Measurements from ENCODE around the gene SMPDL3B.

Gene SMPDL3B

GRCh38 chr1:27937524-27937836, 2.7 kb downstream of the SMPDL3B start:
- no peaks in the 10 kb centered on the region for H3K27me3 ChIP-seq (ENCODE audit: insufficient read depth, low read length)
- TF ChIP-seq, protein P1, sequence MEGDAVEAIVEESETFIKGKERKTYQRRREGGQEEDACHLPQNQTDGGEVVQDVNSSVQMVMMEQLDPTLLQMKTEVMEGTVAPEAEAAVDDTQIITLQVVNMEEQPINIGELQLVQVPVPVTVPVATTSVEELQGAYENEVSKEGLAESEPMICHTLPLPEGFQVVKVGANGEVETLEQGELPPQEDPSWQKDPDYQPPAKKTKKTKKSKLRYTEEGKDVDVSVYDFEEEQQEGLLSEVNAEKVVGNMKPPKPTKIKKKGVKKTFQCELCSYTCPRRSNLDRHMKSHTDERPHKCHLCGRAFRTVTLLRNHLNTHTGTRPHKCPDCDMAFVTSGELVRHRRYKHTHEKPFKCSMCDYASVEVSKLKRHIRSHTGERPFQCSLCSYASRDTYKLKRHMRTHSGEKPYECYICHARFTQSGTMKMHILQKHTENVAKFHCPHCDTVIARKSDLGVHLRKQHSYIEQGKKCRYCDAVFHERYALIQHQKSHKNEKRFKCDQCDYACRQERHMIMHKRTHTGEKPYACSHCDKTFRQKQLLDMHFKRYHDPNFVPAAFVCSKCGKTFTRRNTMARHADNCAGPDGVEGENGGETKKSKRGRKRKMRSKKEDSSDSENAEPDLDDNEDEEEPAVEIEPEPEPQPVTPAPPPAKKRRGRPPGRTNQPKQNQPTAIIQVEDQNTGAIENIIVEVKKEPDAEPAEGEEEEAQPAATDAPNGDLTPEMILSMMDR (IDR thresholded peaks at IDR 0.05; ENCODE audit: low read length): no peak
- TF ChIP-seq EZH2 (IDR thresholded peaks at IDR 0.05; ENCODE audit: borderline replicate concordance, low read length): no peak
- no peaks in the 10 kb centered on the region for H3K36me3 ChIP-seq (ENCODE audit: insufficient read depth, low read length)
- peaks cover 14% of the 10 kb centered on the region for H3K4me1 ChIP-seq (ENCODE audit: insufficient read depth, low read length, severe bottlenecking)
- no peaks in the 10 kb centered on the region for H3F3A ChIP-seq (ENCODE audit: insufficient read depth, low read length)
- H3K79me2 ChIP-seq (ENCODE audit: insufficient read depth, low read length): no peaks in the 10 kb centered on the region
- no peak overlapping the region for H3K4me3 ChIP-seq (ENCODE audit: low read depth, low read length, poor library complexity, severe bottlenecking)
- H4K20me1 ChIP-seq (ENCODE audit: insufficient read depth, low read length): no peaks in the 10 kb centered on the region
- H3K4me2 ChIP-seq (ENCODE audit: low read length): no peak overlapping the region
- H2AFZ ChIP-seq (ENCODE audit: low read length): no peak overlapping the region
- H3K27ac ChIP-seq (ENCODE audit: low read depth, low read length, poor library complexity, severe bottlenecking): no peak overlapping the region
- no peaks in the 10 kb centered on the region for H3K9me2 ChIP-seq (ENCODE audit: low read depth, low read length)
- H3K9ac ChIP-seq (ENCODE audit: low read length): no peak overlapping the region
- H3K9me3 ChIP-seq (ENCODE audit: low read length): no peaks in the 10 kb centered on the region

DNA sequence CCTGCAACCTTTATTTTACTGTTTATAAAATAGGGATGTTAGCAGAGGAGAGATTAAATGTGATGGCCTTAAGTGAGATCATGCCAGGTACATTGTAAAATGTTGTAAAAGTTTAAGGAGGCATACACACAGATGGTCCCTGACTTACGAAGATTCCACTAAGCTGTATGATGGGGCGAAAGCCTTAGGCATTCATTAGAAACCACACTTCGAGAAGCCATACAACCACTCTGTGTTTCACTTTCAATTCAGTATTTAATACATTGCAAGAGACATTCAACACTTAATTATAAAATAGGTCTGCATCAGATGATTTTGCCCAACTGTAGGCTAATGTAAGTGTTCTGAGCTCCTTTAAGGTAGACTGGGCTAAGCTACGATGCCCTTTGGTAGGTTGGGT, 3.7 kb downstream of the SMPDL3B start:
- no peak overlapping the region for H3K27ac ChIP-seq (ENCODE audit: low read depth, low read length, poor library complexity, severe bottlenecking)
- H3K4me1 ChIP-seq (ENCODE audit: insufficient read depth, low read length, severe bottlenecking): peaks cover 10% of the 10 kb centered on the region
- H3F3A ChIP-seq (ENCODE audit: insufficient read depth, low read length): no peaks in the 10 kb centered on the region
- H3K79me2 ChIP-seq (ENCODE audit: insufficient read depth, low read length): no peaks in the 10 kb centered on the region
- no peak overlapping the region for H3K4me2 ChIP-seq (ENCODE audit: low read length)
- no peaks in the 10 kb centered on the region for H3K9me3 ChIP-seq (ENCODE audit: low read length)
- H3K9ac ChIP-seq (ENCODE audit: low read length): no peak overlapping the region
- H3K36me3 ChIP-seq (ENCODE audit: insufficient read depth, low read length): no peaks in the 10 kb centered on the region
- H4K20me1 ChIP-seq (ENCODE audit: insufficient read depth, low read length): no peaks in the 10 kb centered on the region
- H3K9me2 ChIP-seq (ENCODE audit: low read depth, low read length): no peaks in the 10 kb centered on the region
- no peaks in the 10 kb centered on the region for H3K27me3 ChIP-seq (ENCODE audit: insufficient read depth, low read length)
- no peak for TF ChIP-seq EZH2 (IDR thresholded peaks at IDR 0.05; ENCODE audit: borderline replicate concordance, low read length)
- TF ChIP-seq, protein P1 (IDR thresholded peaks at IDR 0.05; ENCODE audit: low read length): no peak
- no peak overlapping the region for H3K4me3 ChIP-seq (ENCODE audit: low read depth, low read length, poor library complexity, severe bottlenecking)
- no peak overlapping the region for H2AFZ ChIP-seq (ENCODE audit: low read length)

DNA sequence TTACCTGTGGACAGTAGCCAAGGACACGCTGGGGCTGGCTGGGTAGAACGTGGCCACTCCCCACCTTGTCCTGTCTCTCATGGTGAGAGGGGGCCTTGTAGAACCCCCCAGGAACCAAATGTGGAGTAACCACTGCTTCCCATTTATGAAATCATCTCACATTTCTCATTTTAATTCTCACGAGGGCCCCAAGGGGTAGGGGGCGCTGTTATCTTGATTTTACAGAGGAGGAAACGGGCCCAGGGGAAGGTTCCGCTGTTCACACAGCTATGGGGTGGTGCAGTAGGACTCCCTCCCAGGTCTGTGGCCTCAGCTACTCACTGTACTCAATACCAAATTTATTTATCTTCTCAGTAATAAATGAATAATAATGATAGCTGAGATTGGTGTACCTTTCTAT, 5.5 kb downstream of the SMPDL3B start:
- H3K27me3 ChIP-seq (ENCODE audit: insufficient read depth, low read length): peaks cover 3% of the 10 kb centered on the region; the same call in 1 of the 2 replicates
- H2AFZ ChIP-seq (ENCODE audit: low read length): no peak overlapping the region
- H3K36me3 ChIP-seq (ENCODE audit: insufficient read depth, low read length): no peaks in the 10 kb centered on the region
- H3F3A ChIP-seq (ENCODE audit: insufficient read depth, low read length): no peaks in the 10 kb centered on the region
- H3K9ac ChIP-seq (ENCODE audit: low read length): no peak overlapping the region
- H3K9me2 ChIP-seq (ENCODE audit: low read depth, low read length): no peaks in the 10 kb centered on the region
- no peak overlapping the region for H3K4me2 ChIP-seq (ENCODE audit: low read length)
- no peak overlapping the region for H3K27ac ChIP-seq (ENCODE audit: low read depth, low read length, poor library complexity, severe bottlenecking)
- TF ChIP-seq EZH2 (IDR thresholded peaks at IDR 0.05; ENCODE audit: borderline replicate concordance, low read length): no peak
- TF ChIP-seq, protein P1 (IDR thresholded peaks at IDR 0.05; ENCODE audit: low read length): peak; percentile 77
- no peaks in the 10 kb centered on the region for H4K20me1 ChIP-seq (ENCODE audit: insufficient read depth, low read length)
- H3K4me1 ChIP-seq (ENCODE audit: insufficient read depth, low read length, severe bottlenecking): peaks cover under 1% of the 10 kb centered on the region
- H3K9me3 ChIP-seq (ENCODE audit: low read length): no peaks in the 10 kb centered on the region
- H3K4me3 ChIP-seq (ENCODE audit: low read depth, low read length, poor library complexity, severe bottlenecking): no peak overlapping the region
- no peaks in the 10 kb centered on the region for H3K79me2 ChIP-seq (ENCODE audit: insufficient read depth, low read length)

Data from OCI-LY1 (cell line).